Astrocyte (in vitro differentiated cells and primary cell): ENCODE measurements around the gene LDLRAD4. TPM values are rescaled to one million over a fixed set of nuclear protein-coding genes. Genes with fewer than 3 reads are reported as not detected.

Experiments
- DNase-seq: peaks from one replicate; pipeline ENCODE4 v3.0.0-alpha.2; 2010; ENCODE audit warnings: low read depth
- FAIRE-seq: peaks from 2 replicates; lab custom pipeline; 2011; peaks lifted over from hg19 to GRCh38; lab: Jason Lieb, UNC
- H2AFZ ChIP-seq: 2 replicates; pipeline ENCODE4 v1.6.0; 2012; ENCODE audit warnings: low read depth, low read length, inconsistent platforms
- H3K27ac ChIP-seq: 2 replicates; pipeline ENCODE4 v1.5.1; 2011; ENCODE audit warnings: low read depth, low read length, inconsistent platforms
- H3K27me3 ChIP-seq: 2 replicates; pipeline ENCODE4 v1.6.0; 2011; ENCODE audit warnings: low read length, inconsistent platforms; ENCODE audit not compliant: insufficient read depth
- H3K36me3 ChIP-seq: 2 replicates; pipeline ENCODE4 v1.5.1; 2011; ENCODE audit warnings: low read length, inconsistent platforms; ENCODE audit not compliant: insufficient read depth
- H3K4me1 ChIP-seq: 2 replicates; pipeline ENCODE4 v1.5.1; 2011; ENCODE audit warnings: low read length, inconsistent platforms; ENCODE audit not compliant: insufficient read depth
- H3K4me2 ChIP-seq: 2 replicates; pipeline ENCODE4 v1.6.0; 2012; ENCODE audit warnings: low read length, inconsistent platforms
- H3K4me3 ChIP-seq: 2 replicates; pipeline ENCODE4 v1.5.1; 2011; ENCODE audit warnings: low read depth, mild to moderate bottlenecking, low read length, inconsistent platforms; ENCODE audit not compliant: insufficient read depth
- H3K79me2 ChIP-seq: 2 replicates; pipeline ENCODE4 v1.6.0; 2012; ENCODE audit warnings: mild to moderate bottlenecking, low read length, inconsistent platforms; ENCODE audit not compliant: insufficient read depth
- H3K9ac ChIP-seq: 2 replicates; pipeline ENCODE4 v1.6.0; 2012; ENCODE audit warnings: mild to moderate bottlenecking, low read length, inconsistent platforms
- H3K9me3 ChIP-seq: 2 replicates; pipeline ENCODE4 v1.5.1; 2012; ENCODE audit warnings: low read depth, mild to moderate bottlenecking, low read length, inconsistent platforms; ENCODE audit not compliant: insufficient read depth
- H4K20me1 ChIP-seq: 2 replicates; pipeline ENCODE4 v1.6.0; 2012; ENCODE audit warnings: low read length, inconsistent platforms; ENCODE audit not compliant: insufficient read depth
- H3K27ac Mint-ChIP-seq: one replicate; pipeline ENCODE4 v1.8.0; 2021; ENCODE audit warnings: mild to moderate bottlenecking, mixed read lengths; ENCODE audit not compliant: unreplicated experiment
- H3K27me3 Mint-ChIP-seq: one replicate; pipeline ENCODE4 v1.8.0; 2021; ENCODE audit warnings: low read depth, mixed read lengths; ENCODE audit not compliant: unreplicated experiment
- H3K36me3 Mint-ChIP-seq: one replicate; pipeline ENCODE4 v1.8.0; 2021; ENCODE audit warnings: low read depth, mixed read lengths; ENCODE audit not compliant: unreplicated experiment
- H3K4me1 Mint-ChIP-seq: one replicate; pipeline ENCODE4 v1.8.0; 2021; ENCODE audit warnings: low read depth, mixed read lengths; ENCODE audit not compliant: unreplicated experiment
- H3K4me3 Mint-ChIP-seq: one replicate; pipeline ENCODE4 v1.8.0; 2021; ENCODE audit warnings: mild to moderate bottlenecking, moderate library complexity, mixed read lengths; ENCODE audit not compliant: unreplicated experiment
- H3K9me3 Mint-ChIP-seq: one replicate; pipeline ENCODE4 v1.8.0; 2021; ENCODE audit warnings: mild to moderate bottlenecking, mixed read lengths; ENCODE audit not compliant: unreplicated experiment
- EZH2 ChIP-seq: IDR thresholded peaks from 2 replicates; pipeline ENCODE4 v1.6.1; 2012; ENCODE audit warnings: mild to moderate bottlenecking, low read length, inconsistent platforms; ENCODE audit not compliant: insufficient read depth
- total RNA-seq: library from RNA; stranded (reverse); gene quantifications from 2 replicates; pipeline ENCODE4 v1.2.1, GENCODE V29; 2021
- TF ChIP-seq, protein P1 (sequence below): IDR thresholded peaks from 2 replicates; pipeline ENCODE4 v1.5.1; 2011; ENCODE audit warnings: low read depth, mild to moderate bottlenecking, inconsistent platforms, low read length, moderate library complexity; ENCODE audit not compliant: insufficient read depth

Gene LDLRAD4
- total RNA-seq, 1 donor from 2014 or later = 26.0 TPM

- Histone ChIP-seq H3K4me3 (peak overlapping the region; percentile 48), H3K79me2 (no peaks in the 10 kb centered on the region), H3K4me2 (peak overlapping the region; percentile 79), H2AFZ (peak overlapping the region; percentile 53), H3K9ac (peak overlapping the region; percentile 51), H4K20me1 (peaks cover 3% of the 10 kb centered on the region), H3K36me3 (no peaks in the 10 kb centered on the region), H3K27me3 (peaks cover 36% of the 10 kb centered on the region), H3K9me3 (no peaks in the 10 kb centered on the region), H3K4me1 (peaks cover 31% of the 10 kb centered on the region), H3K27ac (no peak overlapping the region)
- FAIRE-seq (no peak), DNase-seq (no peak)
- Mint-ChIP-seq H3K4me3 (peak overlapping the region; percentile 77), H3K9me3 (no peaks in the 10 kb centered on the region), H3K4me1 (peaks cover 47% of the 10 kb centered on the region), H3K36me3 (no peaks in the 10 kb centered on the region), H3K27me3 (peaks cover 16% of the 10 kb centered on the region), H3K27ac (no peak overlapping the region)
- no peak for TF ChIP-seq EZH2
- TF ChIP-seq, protein P1, sequence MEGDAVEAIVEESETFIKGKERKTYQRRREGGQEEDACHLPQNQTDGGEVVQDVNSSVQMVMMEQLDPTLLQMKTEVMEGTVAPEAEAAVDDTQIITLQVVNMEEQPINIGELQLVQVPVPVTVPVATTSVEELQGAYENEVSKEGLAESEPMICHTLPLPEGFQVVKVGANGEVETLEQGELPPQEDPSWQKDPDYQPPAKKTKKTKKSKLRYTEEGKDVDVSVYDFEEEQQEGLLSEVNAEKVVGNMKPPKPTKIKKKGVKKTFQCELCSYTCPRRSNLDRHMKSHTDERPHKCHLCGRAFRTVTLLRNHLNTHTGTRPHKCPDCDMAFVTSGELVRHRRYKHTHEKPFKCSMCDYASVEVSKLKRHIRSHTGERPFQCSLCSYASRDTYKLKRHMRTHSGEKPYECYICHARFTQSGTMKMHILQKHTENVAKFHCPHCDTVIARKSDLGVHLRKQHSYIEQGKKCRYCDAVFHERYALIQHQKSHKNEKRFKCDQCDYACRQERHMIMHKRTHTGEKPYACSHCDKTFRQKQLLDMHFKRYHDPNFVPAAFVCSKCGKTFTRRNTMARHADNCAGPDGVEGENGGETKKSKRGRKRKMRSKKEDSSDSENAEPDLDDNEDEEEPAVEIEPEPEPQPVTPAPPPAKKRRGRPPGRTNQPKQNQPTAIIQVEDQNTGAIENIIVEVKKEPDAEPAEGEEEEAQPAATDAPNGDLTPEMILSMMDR = no peak
These were observed 591 bp upstream of the LDLRAD4 start for GRCh38 chr18:13217971-13218367.

- Histone ChIP-seq H3K27ac (no peak overlapping the region), H3K4me2 (peak overlapping the region; percentile 79)
- peaks cover 11% of the 10 kb centered on the region for H3K27me3 Mint-ChIP-seq
These were observed 437 bp downstream of the LDLRAD4 start for GRCh38 chr18:13218997-13219396.

More at GRCh38 chr18:13218997-13219396, 437 bp downstream of the LDLRAD4 start:
- H3K9me3 Mint-ChIP-seq = no peaks in the 10 kb centered on the region
- Histone ChIP-seq H3K9me3 (no peaks in the 10 kb centered on the region), H3K27me3 (peaks cover 32% of the 10 kb centered on the region), H3K4me1 (peaks cover 31% of the 10 kb centered on the region), H3K9ac (peak overlapping the region; percentile 51), H3K79me2 (no peaks in the 10 kb centered on the region), H4K20me1 (peaks cover 3% of the 10 kb centered on the region), H3K4me3 (peak overlapping the region; percentile 48), H3K36me3 (no peaks in the 10 kb centered on the region), H2AFZ (no peak overlapping the region)
- no peak for FAIRE-seq
- no peak for DNase-seq
- peaks cover 44% of the 10 kb centered on the region for H3K4me1 Mint-ChIP-seq
- no peaks in the 10 kb centered on the region for H3K36me3 Mint-ChIP-seq
- peak overlapping the region; percentile 88 for H3K4me3 Mint-ChIP-seq
- peak overlapping the region; percentile 3 for H3K27ac Mint-ChIP-seq
- TF ChIP-seq, protein P1 = no peak
- no peak for TF ChIP-seq EZH2
